K562 (cell line): Measurements from ENCODE around the gene KCNK1. TPM values are rescaled to one million over a fixed set of nuclear protein-coding genes. Genes with fewer than 3 reads are reported as not detected.

Experiments used
- AFF4 ChIP-seq: sonication (generic); formaldehyde crosslinking; IDR thresholded peaks from 2 replicates; pipeline ENCODE4 v1.8.0; 2023; ENCODE audit warnings: mild to moderate bottlenecking, missing genetic modification reagents
- CREB1 ChIP-seq, 2 experiments: sonication (generic) in 1 of 2; formaldehyde crosslinking in 1 of 2; IDR thresholded peaks; 2 replicates each; pipeline versions ENCODE4 v1.6.1 to v1.8.0; 2012 to 2022; ENCODE audit warnings: inconsistent platforms in 1 of 2, mild to moderate bottlenecking in 1 of 2, missing genetic modification reagents in 1 of 2, moderate library complexity in 1 of 2
- EP400 ChIP-seq: fragments of 450-650 bp; IDR thresholded peaks from 2 replicates; pipeline ENCODE4 v1.6.1; 2017; ENCODE audit warnings: antibody characterized with exemption, mild to moderate bottlenecking, moderate library complexity
- FOSL1 ChIP-seq: fragments of 200-800 bp; sonication (Bioruptor generic); conservative IDR thresholded peaks from 2 replicates; pipeline ENCODE4 v1.6.1; 2016; ENCODE audit warnings: missing genetic modification characterization, missing compliant biosample characterization
- HDAC3 ChIP-seq: fragments of 450-650 bp; IDR thresholded peaks from 2 replicates; pipeline ENCODE4 v1.6.1; 2018; ENCODE audit warnings: borderline replicate concordance, mild to moderate bottlenecking, moderate library complexity; ENCODE audit not compliant: partially characterized antibody
- HDAC6 ChIP-seq: IDR thresholded peaks from 2 replicates; pipeline ENCODE4 v1.6.1; 2012; ENCODE audit warnings: low read depth, mild to moderate bottlenecking, control low read depth, inconsistent platforms, low read length, moderate library complexity
- KAT8 ChIP-seq: fragments of 450-650 bp; IDR thresholded peaks from 2 replicates; pipeline ENCODE4 v1.6.1; 2016; ENCODE audit warnings: low read depth, mild to moderate bottlenecking
- MAFG ChIP-seq: fragments of 450-650 bp; conservative IDR thresholded peaks from 2 replicates; pipeline ENCODE4 v1.6.1; 2016; ENCODE audit warnings: missing genetic modification characterization, missing compliant biosample characterization
- MAZ ChIP-seq, 2 experiments: fragments of 450-650 bp in 1 of 2; sonication (generic) in 1 of 2; formaldehyde crosslinking; IDR thresholded peaks in 1 of 2; conservative IDR thresholded peaks in 1 of 2; 2 replicates each; pipeline versions ENCODE4 v1.4.0 to v1.5.0; 2020; ENCODE audit warnings: mild to moderate bottlenecking in 1 of 2, missing genetic modification reagents in 1 of 2
- MIER1 ChIP-seq: fragments of 450-650 bp; IDR thresholded peaks from 2 replicates; pipeline ENCODE4 v1.6.1; 2016; ENCODE audit warnings: antibody characterized with exemption, mild to moderate bottlenecking, low read depth
- NR2C1 ChIP-seq, 2 experiments: fragments of 450-650 bp; IDR thresholded peaks; 2 replicates each; pipeline ENCODE4 v1.6.1; 2017; ENCODE audit warnings: mild to moderate bottlenecking in 2 of 2, antibody characterized with exemption in 1 of 2, inconsistent platforms in 1 of 2, missing compliant biosample characterization in 1 of 2, missing genetic modification characterization in 1 of 2
- PHB2 ChIP-seq: fragments of 450-650 bp; IDR thresholded peaks from 2 replicates; pipeline ENCODE4 v1.6.1; 2017; ENCODE audit warnings: low read depth
- SAFB2 ChIP-seq: fragments of 200-400 bp; formaldehyde crosslinking; IDR thresholded peaks from 2 replicates; pipeline ENCODE4 v1.6.1; 2018; ENCODE audit warnings: borderline replicate concordance, low read length, low read depth, moderate library complexity; ENCODE audit not compliant: severe bottlenecking
- SMARCC2 ChIP-seq: fragments of 450-650 bp; IDR thresholded peaks from 2 replicates; pipeline ENCODE4 v1.6.1; 2017; ENCODE audit warnings: antibody characterized with exemption, moderate library complexity, mild to moderate bottlenecking, low read depth
- TCF3 ChIP-seq: sonication (generic); formaldehyde crosslinking; IDR thresholded peaks from 2 replicates; pipeline ENCODE4 v1.4.0; 2020; ENCODE audit warnings: mild to moderate bottlenecking, missing genetic modification reagents
- ZBTB33 ChIP-seq: sonication (generic); formaldehyde crosslinking; IDR thresholded peaks from 2 replicates; pipeline ENCODE4 v1.8.1; 2023; ENCODE audit warnings: mild to moderate bottlenecking, missing genetic modification reagents
- ZNF134 ChIP-seq: fragments of 250-450 bp; sonication (Bioruptor Pico); conservative IDR thresholded peaks from 2 replicates; pipeline ENCODE4 v1.4.0; 2020
- ZNF431 ChIP-seq: sonication (generic); formaldehyde crosslinking; IDR thresholded peaks from 2 replicates; pipeline ENCODE4 v1.8.0; 2022; ENCODE audit warnings: mild to moderate bottlenecking, missing genetic modification reagents
- ZNF644 ChIP-seq: fragments of 200-800 bp; sonication (Bioruptor generic); IDR thresholded peaks from 2 replicates; pipeline ENCODE4 v1.6.1; 2016; ENCODE audit warnings: low read depth, missing genetic modification characterization, missing compliant biosample characterization
- ZNF75A ChIP-seq: fragments of 450-650 bp; formaldehyde crosslinking; IDR thresholded peaks from 2 replicates; pipeline ENCODE4 v1.4.0; 2020; ENCODE audit warnings: mild to moderate bottlenecking
- polyA plus RNA-seq, 8 experiments: library from polyadenylated mRNA; depleted of rRNA in 4 of 8; stranded (reverse) in 5 of 8; unstranded in 3 of 8; fragments of >200 nt; fragmentation: Nextera tagmentation in 2 of 8; fragmentation: Illumina TruSeq in 1 of 8; extraction: Ambion mirVana in 2 of 8; extraction: Trizol in 1 of 8; gene quantifications; 2 replicates each; pipeline versions ENCODE4 v1.2.1 to v1.2.3, GENCODE V29; 2011 to 2014; ENCODE audit warnings: inconsistent platforms in 1 of 8, missing spikeins in 1 of 8
- total RNA-seq, 7 experiments: library from RNA; depleted of rRNA in 6 of 7; stranded (reverse); fragments of >200 nt in 6 of 7; fragmentation: Illumina TruSeq in 2 of 7; extraction: Trizol in 2 of 7; gene quantifications; 2 replicates each; pipeline versions ENCODE4 v1.2.1 to v1.2.3, GENCODE V29; 2011 to 2021; ENCODE audit warnings: low replicate concordance in 1 of 7

The KCNK1 gene
- total and polyA plus RNA-seq, 9 of the 15 experiments (the other 6 are each of a cell fraction or from before 2014, with no cell fraction given) = 3.1 to 22.7 (median 6.0) TPM

GRCh38 chr1:233635765-233636502, 22.0 kb downstream of the KCNK1 start (continued):
- TF ChIP-seq CREB1 (IDR thresholded peaks at IDR 0.05) (peak; percentile 88), CREB1 (CRISPR knock-in tag; IDR thresholded peaks at IDR 0.05) (peak; percentile 73; the same call in 1 of the 2 replicates), TCF3 (peak; percentile 99), SAFB2 (no peak), ZNF644 (tag) (peak; percentile 83; the same call in 1 of the 2 replicates), EP400 (peak; percentile 99), MAZ (CRISPR knock-in tag; conservative IDR thresholded peaks at IDR 0.05 in 1 of 2, IDR thresholded peaks at IDR 0.05 in 1 of 2) (peak in 1 of 2 experiments; percentile 65; a peak in 3 of 4 replicates), AFF4 (CRISPR knock-in tag) (peak; percentile 88; the same call in 1 of the 2 replicates), MAFG (tag) (peak; percentile 67; the same call in 1 of the 2 replicates), ZNF134 (CRISPR knock-in tag) (peak; percentile 53; the same call in 1 of the 2 replicates), PHB2 (peak; percentile 93), MIER1 (peak; percentile 39; the same call in 1 of the 2 replicates), ZNF431 (no peak), NR2C1 (IDR thresholded peaks at IDR 0.05) (peak; percentile 47), NR2C1 (tag; IDR thresholded peaks at IDR 0.05) (peak; percentile 69), HDAC6 (no peak), KAT8 (no peak), ZNF75A (no peak), SMARCC2 (peak; percentile 96), HDAC3 (peak; percentile 97), FOSL1 (tag) (peak; percentile 89), ZBTB33 (peak; percentile 87)
